Suprapubic skin (tissue), 4 donors: Measurements from ENCODE around the gene LAMC3.

Experiments used
- POLR2A ChIP-seq, 2 donors: fragments of 450-650 bp; IDR thresholded peaks; one replicate each; pipeline ENCODE4 v1.6.1; 2017; ENCODE audit warnings: antibody characterized with exemption in 2 of 2, mild to moderate bottlenecking in 2 of 2, moderate library complexity in 2 of 2
- POLR2AphosphoS5 ChIP-seq, 3 donors: sonication (generic); formaldehyde crosslinking; IDR thresholded peaks; one replicate each; pipeline ENCODE4 v1.6.1; 2017; ENCODE audit warnings: antibody characterized with exemption in 3 of 3
- TF ChIP-seq, protein P1 (sequence below), 2 donors: fragments of 200-600 bp in 1 of 2; fragments of 450-650 bp in 1 of 2; sonication (generic) in 1 of 2; IDR thresholded peaks; one replicate each; pipeline ENCODE4 v1.5.1; 2016 to 2019; ENCODE audit warnings: antibody characterized with exemption in 2 of 2, mild to moderate bottlenecking in 1 of 2, moderate library complexity in 1 of 2

DNA sequence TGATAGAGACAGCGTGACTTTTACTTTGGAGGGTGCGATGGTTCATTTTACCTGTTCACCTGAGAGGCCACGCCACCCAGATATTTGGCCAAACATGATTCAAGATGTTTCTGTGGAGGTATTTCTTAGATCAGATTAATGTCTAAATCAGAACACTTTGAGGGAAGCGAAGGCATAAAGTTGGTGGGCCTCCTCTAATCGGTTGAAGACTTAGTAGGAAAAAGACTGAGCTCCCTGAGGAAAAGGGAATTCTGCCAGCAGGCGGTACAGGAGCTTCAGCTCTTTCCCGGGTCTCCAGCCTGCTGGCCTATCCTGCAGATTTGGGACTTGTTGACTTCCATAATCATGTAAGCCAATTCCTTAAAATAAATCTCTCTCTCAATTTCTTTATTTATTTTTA is 7.0 kb upstream of the LAMC3 start:
- TF ChIP-seq, protein P1, sequence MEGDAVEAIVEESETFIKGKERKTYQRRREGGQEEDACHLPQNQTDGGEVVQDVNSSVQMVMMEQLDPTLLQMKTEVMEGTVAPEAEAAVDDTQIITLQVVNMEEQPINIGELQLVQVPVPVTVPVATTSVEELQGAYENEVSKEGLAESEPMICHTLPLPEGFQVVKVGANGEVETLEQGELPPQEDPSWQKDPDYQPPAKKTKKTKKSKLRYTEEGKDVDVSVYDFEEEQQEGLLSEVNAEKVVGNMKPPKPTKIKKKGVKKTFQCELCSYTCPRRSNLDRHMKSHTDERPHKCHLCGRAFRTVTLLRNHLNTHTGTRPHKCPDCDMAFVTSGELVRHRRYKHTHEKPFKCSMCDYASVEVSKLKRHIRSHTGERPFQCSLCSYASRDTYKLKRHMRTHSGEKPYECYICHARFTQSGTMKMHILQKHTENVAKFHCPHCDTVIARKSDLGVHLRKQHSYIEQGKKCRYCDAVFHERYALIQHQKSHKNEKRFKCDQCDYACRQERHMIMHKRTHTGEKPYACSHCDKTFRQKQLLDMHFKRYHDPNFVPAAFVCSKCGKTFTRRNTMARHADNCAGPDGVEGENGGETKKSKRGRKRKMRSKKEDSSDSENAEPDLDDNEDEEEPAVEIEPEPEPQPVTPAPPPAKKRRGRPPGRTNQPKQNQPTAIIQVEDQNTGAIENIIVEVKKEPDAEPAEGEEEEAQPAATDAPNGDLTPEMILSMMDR (IDR thresholded peaks at IDR 0.05): no peak
- TF ChIP-seq POLR2A (IDR thresholded peaks at IDR 0.05) (no peak), POLR2AphosphoS5 (IDR thresholded peaks at IDR 0.05) (no peak)
